HL-60 (cell line): ENCODE results near the gene C22orf23.

Experiments
- DNase-seq, 2 experiments: peaks; one replicate each; pipeline ENCODE4 v3.0.0-alpha.2; 2010 to 2020; ENCODE audit warnings: low read depth in 1 of 2, low spot score in 1 of 2
- H3K27ac ChIP-seq: fragments of 250-450 bp; sonication (Bioruptor Pico); replicated peaks from 2 replicates; pipeline ENCODE4 v1.5.1; 2020; ENCODE audit warnings: mild to moderate bottlenecking, moderate library complexity
- H3K27me3 ChIP-seq: fragments of 250-450 bp; sonication (Bioruptor Pico); 2 replicates; pipeline ENCODE4 v1.5.1; 2021; ENCODE audit warnings: mild to moderate bottlenecking, moderate library complexity; ENCODE audit not compliant: insufficient read depth, poor library complexity, severe bottlenecking
- H3K4me3 ChIP-seq: replicated peaks from 2 replicates; pipeline ENCODE4 v1.5.1; 2011; ENCODE audit warnings: mild to moderate bottlenecking, control low read depth, low read length; ENCODE audit not compliant: insufficient read depth
- GABPA ChIP-seq: IDR thresholded peaks from 2 replicates; pipeline ENCODE4 v1.6.1; 2012; ENCODE audit warnings: low read depth
- POLR2AphosphoS5 ChIP-seq: IDR thresholded peaks from 2 replicates; pipeline ENCODE4 v1.6.1; 2012; ENCODE audit warnings: low read depth
- SPI1 ChIP-seq: IDR thresholded peaks from 2 replicates; pipeline ENCODE4 v1.6.1; 2012; ENCODE audit warnings: low read depth, mild to moderate bottlenecking, borderline replicate concordance
- TF ChIP-seq, protein P1 (sequence below): IDR thresholded peaks from 2 replicates; pipeline ENCODE4 v1.6.1; 2012; ENCODE audit warnings: low read depth; ENCODE audit not compliant: insufficient replicate concordance
- TF ChIP-seq, protein P2 (sequence below): IDR thresholded peaks from one replicate; pipeline ENCODE4 v1.5.1; 2011; ENCODE audit warnings: low read length, control low read depth, inconsistent platforms; ENCODE audit not compliant: insufficient read depth

The C22orf23 gene

DNA sequence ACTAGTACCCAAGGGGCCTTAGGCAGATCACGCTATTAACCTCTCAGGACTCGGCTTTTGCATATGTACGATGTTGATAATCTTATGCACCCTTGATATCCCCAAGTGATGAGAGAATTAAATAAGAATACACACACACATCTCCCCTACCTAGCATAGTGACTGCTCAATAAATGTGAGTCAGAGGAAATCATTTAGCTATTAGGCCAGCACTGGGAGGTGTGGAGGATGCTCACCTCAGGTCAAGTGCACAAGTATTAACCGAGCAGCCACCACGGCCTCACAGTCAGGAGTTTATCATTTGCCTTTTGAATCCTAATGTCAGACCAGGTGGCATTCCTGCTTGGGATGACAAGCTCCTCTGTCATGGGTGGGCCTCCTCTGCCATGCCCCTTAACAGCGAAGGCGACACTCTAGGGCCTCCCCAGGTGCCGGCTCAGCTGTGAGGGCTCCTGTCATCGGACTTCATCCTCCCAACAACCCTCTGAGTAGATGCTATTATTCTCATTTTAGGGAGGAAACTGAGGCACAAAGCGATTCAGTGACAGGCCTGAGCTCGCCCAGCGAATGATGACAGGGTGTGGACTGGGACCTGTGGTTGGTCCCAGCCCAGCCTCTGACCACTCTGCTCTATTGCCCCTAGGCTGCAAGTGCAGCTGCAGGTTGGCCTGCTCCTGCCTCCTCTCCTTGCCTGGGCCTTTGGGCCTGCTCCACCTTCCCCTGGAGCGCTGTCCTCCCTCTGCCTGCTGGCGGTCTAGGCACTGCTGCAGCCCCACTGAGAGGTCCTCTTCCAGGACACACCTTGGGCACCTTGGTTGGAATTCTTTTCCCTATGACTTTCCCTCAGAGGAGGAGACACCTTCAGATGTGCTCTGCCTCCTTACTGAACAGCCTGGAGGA, 36.0 kb upstream of the C22orf23 start:
- TF ChIP-seq, protein P1, sequence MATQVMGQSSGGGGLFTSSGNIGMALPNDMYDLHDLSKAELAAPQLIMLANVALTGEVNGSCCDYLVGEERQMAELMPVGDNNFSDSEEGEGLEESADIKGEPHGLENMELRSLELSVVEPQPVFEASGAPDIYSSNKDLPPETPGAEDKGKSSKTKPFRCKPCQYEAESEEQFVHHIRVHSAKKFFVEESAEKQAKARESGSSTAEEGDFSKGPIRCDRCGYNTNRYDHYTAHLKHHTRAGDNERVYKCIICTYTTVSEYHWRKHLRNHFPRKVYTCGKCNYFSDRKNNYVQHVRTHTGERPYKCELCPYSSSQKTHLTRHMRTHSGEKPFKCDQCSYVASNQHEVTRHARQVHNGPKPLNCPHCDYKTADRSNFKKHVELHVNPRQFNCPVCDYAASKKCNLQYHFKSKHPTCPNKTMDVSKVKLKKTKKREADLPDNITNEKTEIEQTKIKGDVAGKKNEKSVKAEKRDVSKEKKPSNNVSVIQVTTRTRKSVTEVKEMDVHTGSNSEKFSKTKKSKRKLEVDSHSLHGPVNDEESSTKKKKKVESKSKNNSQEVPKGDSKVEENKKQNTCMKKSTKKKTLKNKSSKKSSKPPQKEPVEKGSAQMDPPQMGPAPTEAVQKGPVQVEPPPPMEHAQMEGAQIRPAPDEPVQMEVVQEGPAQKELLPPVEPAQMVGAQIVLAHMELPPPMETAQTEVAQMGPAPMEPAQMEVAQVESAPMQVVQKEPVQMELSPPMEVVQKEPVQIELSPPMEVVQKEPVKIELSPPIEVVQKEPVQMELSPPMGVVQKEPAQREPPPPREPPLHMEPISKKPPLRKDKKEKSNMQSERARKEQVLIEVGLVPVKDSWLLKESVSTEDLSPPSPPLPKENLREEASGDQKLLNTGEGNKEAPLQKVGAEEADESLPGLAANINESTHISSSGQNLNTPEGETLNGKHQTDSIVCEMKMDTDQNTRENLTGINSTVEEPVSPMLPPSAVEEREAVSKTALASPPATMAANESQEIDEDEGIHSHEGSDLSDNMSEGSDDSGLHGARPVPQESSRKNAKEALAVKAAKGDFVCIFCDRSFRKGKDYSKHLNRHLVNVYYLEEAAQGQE: no peak
- TF ChIP-seq, protein P2, sequence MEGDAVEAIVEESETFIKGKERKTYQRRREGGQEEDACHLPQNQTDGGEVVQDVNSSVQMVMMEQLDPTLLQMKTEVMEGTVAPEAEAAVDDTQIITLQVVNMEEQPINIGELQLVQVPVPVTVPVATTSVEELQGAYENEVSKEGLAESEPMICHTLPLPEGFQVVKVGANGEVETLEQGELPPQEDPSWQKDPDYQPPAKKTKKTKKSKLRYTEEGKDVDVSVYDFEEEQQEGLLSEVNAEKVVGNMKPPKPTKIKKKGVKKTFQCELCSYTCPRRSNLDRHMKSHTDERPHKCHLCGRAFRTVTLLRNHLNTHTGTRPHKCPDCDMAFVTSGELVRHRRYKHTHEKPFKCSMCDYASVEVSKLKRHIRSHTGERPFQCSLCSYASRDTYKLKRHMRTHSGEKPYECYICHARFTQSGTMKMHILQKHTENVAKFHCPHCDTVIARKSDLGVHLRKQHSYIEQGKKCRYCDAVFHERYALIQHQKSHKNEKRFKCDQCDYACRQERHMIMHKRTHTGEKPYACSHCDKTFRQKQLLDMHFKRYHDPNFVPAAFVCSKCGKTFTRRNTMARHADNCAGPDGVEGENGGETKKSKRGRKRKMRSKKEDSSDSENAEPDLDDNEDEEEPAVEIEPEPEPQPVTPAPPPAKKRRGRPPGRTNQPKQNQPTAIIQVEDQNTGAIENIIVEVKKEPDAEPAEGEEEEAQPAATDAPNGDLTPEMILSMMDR: no peak
- TF ChIP-seq SPI1: no peak
- TF ChIP-seq GABPA: no peak
- TF ChIP-seq POLR2AphosphoS5: no peak
- no peak overlapping the region for H3K4me3 ChIP-seq
- no peak for DNase-seq
- no peaks in the 10 kb centered on the region for H3K27me3 ChIP-seq
- no peak overlapping the region for H3K27ac ChIP-seq

DNA sequence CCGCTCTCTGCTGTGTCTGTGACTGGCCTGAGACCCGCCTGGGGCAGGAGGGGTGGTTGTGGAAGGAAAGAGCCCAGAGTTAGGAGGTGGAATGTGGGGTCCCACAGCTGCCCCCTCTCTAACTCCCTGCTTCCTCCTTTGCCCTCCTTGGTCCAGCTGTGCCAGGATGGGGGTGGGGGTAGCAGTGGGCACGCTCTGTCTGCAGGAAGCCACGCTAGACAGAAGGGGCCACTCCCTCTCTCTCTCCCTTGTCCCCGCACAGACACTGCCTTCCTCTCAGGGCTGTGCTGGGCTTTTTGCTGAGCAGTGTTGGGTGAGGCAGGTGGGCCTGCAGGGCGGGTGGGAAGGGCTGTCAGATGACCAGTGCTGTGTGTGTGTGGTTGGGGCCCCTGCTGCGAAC, 33.0 kb upstream of the C22orf23 start:
- DNase-seq: no peak
- H3K4me3 ChIP-seq: no peak overlapping the region
- H3K27ac ChIP-seq: no peak overlapping the region
- no peaks in the 10 kb centered on the region for H3K27me3 ChIP-seq
- TF ChIP-seq GABPA (no peak), SPI1 (no peak), POLR2AphosphoS5 (no peak)
- TF ChIP-seq, protein P1: no peak
- TF ChIP-seq, protein P2: no peak

DNA sequence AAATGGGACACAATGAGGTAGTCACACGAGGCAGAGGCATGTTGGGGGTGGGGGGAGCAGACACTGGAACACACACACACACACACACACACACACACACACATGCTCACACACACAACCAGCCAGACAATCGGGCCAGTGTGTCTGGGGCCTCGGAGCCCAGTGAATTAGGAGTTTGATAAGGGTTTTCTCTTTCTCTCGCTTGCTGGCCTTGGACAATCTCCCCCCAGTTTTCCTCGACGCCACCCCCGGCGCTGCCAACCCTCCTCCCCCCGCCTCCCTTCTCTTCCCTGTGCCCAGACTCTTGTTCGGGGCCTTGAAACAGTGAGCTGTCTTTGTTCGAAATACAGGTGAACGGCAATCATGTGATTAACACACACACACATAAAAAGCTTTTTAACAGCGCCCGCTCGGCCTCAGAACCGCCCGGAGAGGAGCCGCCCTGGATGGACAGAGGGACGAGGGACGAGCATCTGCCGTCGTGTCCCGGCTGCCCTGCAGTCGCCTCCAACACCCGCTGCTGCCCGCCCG, 32.4 kb upstream of the C22orf23 start:
- H3K27me3 ChIP-seq: no peaks in the 10 kb centered on the region
- H3K27ac ChIP-seq: no peak overlapping the region
- H3K4me3 ChIP-seq: no peak overlapping the region
- TF ChIP-seq, protein P1: no peak
- TF ChIP-seq, protein P2: no peak
- no peak for TF ChIP-seq SPI1
- no peak for TF ChIP-seq GABPA
- no peak for TF ChIP-seq POLR2AphosphoS5
- no peak for DNase-seq
